Thyroid gland (tissue), 4 donors: ENCODE measurements around the gene POU3F2.

Experiments used
- CTCF ChIP-seq, 6 experiments: fragments of 200-600 bp in 3 of 6; fragments of 450-650 bp in 3 of 6; sonication (generic) in 3 of 6; IDR thresholded peaks; one replicate each; pipeline ENCODE4 v1.5.1; 2016 to 2019; ENCODE audit warnings: antibody characterized with exemption in 6 of 6, mild to moderate bottlenecking in 2 of 6, inconsistent platforms in 1 of 6, moderate library complexity in 1 of 6
- POLR2A ChIP-seq, 2 donors: fragments of 450-650 bp; IDR thresholded peaks; one replicate each; pipeline ENCODE4 v1.6.1; 2017; ENCODE audit warnings: antibody characterized with exemption in 2 of 2, mild to moderate bottlenecking in 2 of 2, moderate library complexity in 1 of 2

DNA sequence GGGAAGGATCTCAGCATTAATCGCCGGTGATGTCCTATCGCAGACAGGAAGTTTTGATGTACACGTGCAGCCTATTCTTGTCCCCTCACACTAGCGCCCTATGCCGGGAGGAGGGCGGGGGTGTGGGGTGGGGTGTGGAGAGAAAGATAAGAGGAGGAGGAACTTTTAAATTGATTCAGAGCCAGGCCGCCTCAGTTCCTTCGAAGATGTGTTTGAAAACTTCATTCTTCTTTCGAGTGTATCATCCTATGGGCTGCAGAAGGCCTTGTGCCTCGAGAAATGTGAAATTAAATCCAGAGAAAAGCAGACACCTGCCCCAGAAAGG, 2.5 kb upstream of the POU3F2 start:
- TF ChIP-seq CTCF (IDR thresholded peaks at IDR 0.05) (no peak), POLR2A (IDR thresholded peaks at IDR 0.05) (no peak)
